Osteoblast (primary cell): ENCODE data around the gene RAB11B. TPM values are rescaled to one million over a fixed set of nuclear protein-coding genes. Genes with fewer than 3 reads are reported as not detected.

Source experiments
- DNase-seq: peaks from one replicate; pipeline ENCODE4 v3.0.0; 2011; ENCODE audit warnings: low spot score, mixed read lengths; ENCODE audit not compliant: insufficient read length; ENCODE audit errors: missing footprints
- H2AFZ ChIP-seq: 2 replicates; pipeline ENCODE4 v1.6.0; 2011; ENCODE audit warnings: mild to moderate bottlenecking, low read length
- H3K27ac ChIP-seq: 2 replicates; pipeline ENCODE4 v1.5.1; 2011; ENCODE audit warnings: mild to moderate bottlenecking, low read depth, low read length, moderate library complexity
- H3K27me3 ChIP-seq: 2 replicates; pipeline ENCODE4 v1.6.0; 2012; ENCODE audit warnings: mild to moderate bottlenecking, control low read depth, inconsistent platforms, low read length, moderate library complexity; ENCODE audit not compliant: insufficient read depth
- H3K36me3 ChIP-seq: 2 replicates; pipeline ENCODE4 v1.5.1; 2011; ENCODE audit warnings: mild to moderate bottlenecking, low read length, control low read depth, moderate library complexity; ENCODE audit not compliant: insufficient read depth
- H3K4me1 ChIP-seq: 2 replicates; pipeline ENCODE4 v1.5.1; 2011; ENCODE audit warnings: mild to moderate bottlenecking, low read length, control low read depth, moderate library complexity; ENCODE audit not compliant: insufficient read depth
- H3K4me2 ChIP-seq: 2 replicates; pipeline ENCODE4 v1.6.0; 2011; ENCODE audit warnings: mild to moderate bottlenecking, low read length; ENCODE audit not compliant: insufficient read depth
- H3K4me3 ChIP-seq: fragments of 200-600 bp; sonication (generic); 3 replicates; pipeline ENCODE4 v1.5.1; 2012; ENCODE audit warnings: mild to moderate bottlenecking, low read length, inconsistent platforms; ENCODE audit not compliant: insufficient read depth
- H3K79me2 ChIP-seq: 2 replicates; pipeline ENCODE4 v1.6.0; 2012; ENCODE audit warnings: mild to moderate bottlenecking, low read length, control low read depth, inconsistent platforms; ENCODE audit not compliant: insufficient read depth
- H3K9me3 ChIP-seq: 2 replicates; pipeline ENCODE4 v1.5.1; 2011; ENCODE audit warnings: low read depth, low read length, control low read depth
- H4K20me1 ChIP-seq: 2 replicates; pipeline ENCODE4 v1.6.0; 2012; ENCODE audit warnings: mild to moderate bottlenecking, low read length, control low read depth; ENCODE audit not compliant: insufficient read depth
- total RNA-seq: library from RNA; depleted of rRNA; stranded (reverse); fragments of >200 nt; gene quantifications from 2 replicates; pipeline ENCODE4 v1.2.3, GENCODE V29; 2012
- TF ChIP-seq, protein P1 (sequence below): IDR thresholded peaks from 2 replicates; pipeline ENCODE4 v1.5.1; 2011; ENCODE audit warnings: mild to moderate bottlenecking, low read depth, low read length, moderate library complexity; ENCODE audit errors: extremely low read depth

The RAB11B gene
- total RNA-seq, 1 donor = 24.2 TPM

DNA sequence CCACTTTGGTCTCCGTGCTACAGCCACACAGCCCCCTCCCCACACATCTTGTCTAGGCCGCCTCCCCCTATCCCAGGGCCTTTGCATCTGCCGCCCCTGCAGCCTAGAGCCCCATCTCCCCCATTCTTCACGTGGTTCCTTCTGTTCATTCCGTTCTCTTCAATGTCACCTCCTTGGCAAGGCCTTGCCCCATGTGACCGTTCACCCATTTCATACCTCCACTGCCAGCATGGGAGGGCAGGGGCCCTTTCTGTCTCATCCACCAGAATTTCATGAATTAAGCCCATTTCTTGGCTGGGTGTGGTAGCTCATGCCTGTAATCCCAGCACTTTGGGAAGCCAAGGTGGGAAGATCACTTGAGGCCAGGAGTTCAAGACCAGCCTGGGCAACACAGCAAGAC is 38.9 kb downstream of the RAB11B start:
- TF ChIP-seq, protein P1, sequence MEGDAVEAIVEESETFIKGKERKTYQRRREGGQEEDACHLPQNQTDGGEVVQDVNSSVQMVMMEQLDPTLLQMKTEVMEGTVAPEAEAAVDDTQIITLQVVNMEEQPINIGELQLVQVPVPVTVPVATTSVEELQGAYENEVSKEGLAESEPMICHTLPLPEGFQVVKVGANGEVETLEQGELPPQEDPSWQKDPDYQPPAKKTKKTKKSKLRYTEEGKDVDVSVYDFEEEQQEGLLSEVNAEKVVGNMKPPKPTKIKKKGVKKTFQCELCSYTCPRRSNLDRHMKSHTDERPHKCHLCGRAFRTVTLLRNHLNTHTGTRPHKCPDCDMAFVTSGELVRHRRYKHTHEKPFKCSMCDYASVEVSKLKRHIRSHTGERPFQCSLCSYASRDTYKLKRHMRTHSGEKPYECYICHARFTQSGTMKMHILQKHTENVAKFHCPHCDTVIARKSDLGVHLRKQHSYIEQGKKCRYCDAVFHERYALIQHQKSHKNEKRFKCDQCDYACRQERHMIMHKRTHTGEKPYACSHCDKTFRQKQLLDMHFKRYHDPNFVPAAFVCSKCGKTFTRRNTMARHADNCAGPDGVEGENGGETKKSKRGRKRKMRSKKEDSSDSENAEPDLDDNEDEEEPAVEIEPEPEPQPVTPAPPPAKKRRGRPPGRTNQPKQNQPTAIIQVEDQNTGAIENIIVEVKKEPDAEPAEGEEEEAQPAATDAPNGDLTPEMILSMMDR = no peak

DNA sequence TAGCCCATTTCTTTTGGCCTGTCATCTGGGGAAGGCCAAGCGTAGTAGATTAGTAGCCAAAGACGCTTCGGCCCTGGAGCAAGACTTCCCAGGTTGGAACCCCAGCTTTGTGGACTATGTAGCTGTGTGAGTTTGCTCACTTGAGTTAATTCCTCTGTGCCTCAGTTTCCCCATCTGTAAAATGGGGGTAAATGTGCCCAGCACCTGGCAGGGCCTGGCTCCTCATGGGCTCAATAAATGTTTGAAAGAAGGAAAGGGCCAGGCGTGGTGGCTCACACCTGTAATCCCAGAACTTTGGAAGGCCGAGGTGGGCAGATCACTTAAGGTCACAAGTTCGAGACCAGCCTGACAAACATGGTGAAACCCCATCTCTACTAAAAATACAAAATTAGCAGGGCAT is 39.7 kb downstream of the RAB11B start:
- Histone ChIP-seq H3K27ac (no peak overlapping the region), H3K4me1 (no peaks in the 10 kb centered on the region), H2AFZ (no peak overlapping the region), H3K4me3 (no peak overlapping the region), H4K20me1 (no peaks in the 10 kb centered on the region), H3K79me2 (no peaks in the 10 kb centered on the region), H3K36me3 (no peaks in the 10 kb centered on the region), H3K9me3 (no peaks in the 10 kb centered on the region), H3K4me2 (no peak overlapping the region), H3K27me3 (no peaks in the 10 kb centered on the region)
- no peak for DNase-seq
- TF ChIP-seq, protein P1 = no peak

More for the DNA sequence above, 38.9 kb downstream of the RAB11B start:
- H3K4me1 ChIP-seq = peaks cover 2% of the 10 kb centered on the region
- H3K27me3 ChIP-seq = no peaks in the 10 kb centered on the region
- H3K27ac ChIP-seq = no peak overlapping the region
- H3K4me3 ChIP-seq = no peak overlapping the region
- H3K79me2 ChIP-seq = no peaks in the 10 kb centered on the region
- no peak for DNase-seq
- H3K9me3 ChIP-seq = no peaks in the 10 kb centered on the region
- H2AFZ ChIP-seq = no peak overlapping the region
- no peaks in the 10 kb centered on the region for H4K20me1 ChIP-seq
- H3K36me3 ChIP-seq = no peaks in the 10 kb centered on the region
- no peak overlapping the region for H3K4me2 ChIP-seq

DNA sequence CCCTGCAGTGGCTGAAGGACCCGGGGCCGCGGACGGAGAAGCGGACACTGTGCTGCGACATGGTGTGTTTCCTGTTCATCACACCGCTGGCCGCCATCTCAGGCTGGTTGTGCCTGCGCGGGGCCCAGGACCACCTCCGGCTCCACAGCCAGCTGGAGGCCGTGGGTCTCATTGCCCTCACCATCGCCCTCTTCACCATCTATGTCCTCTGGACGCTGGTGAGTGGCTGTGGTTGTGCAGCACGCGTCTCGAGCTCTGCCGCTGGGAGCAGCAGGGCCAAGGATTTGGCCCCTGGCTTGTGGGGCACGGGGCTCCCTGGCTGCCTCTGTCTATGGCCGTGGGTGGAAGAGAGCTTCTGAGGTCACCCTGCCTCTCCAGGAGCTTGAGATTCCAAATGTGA is 40.5 kb downstream of the RAB11B start:
- no peaks in the 10 kb centered on the region for H3K27me3 ChIP-seq
- no peaks in the 10 kb centered on the region for H3K9me3 ChIP-seq
- no peaks in the 10 kb centered on the region for H4K20me1 ChIP-seq
- H3K4me1 ChIP-seq = no peaks in the 10 kb centered on the region
- H3K4me3 ChIP-seq = no peak overlapping the region
- TF ChIP-seq, protein P1 = no peak
- H3K36me3 ChIP-seq = no peaks in the 10 kb centered on the region
- no peaks in the 10 kb centered on the region for H3K79me2 ChIP-seq
- no peak overlapping the region for H3K4me2 ChIP-seq
- no peak overlapping the region for H2AFZ ChIP-seq
- no peak overlapping the region for H3K27ac ChIP-seq
- no peak for DNase-seq

DNA sequence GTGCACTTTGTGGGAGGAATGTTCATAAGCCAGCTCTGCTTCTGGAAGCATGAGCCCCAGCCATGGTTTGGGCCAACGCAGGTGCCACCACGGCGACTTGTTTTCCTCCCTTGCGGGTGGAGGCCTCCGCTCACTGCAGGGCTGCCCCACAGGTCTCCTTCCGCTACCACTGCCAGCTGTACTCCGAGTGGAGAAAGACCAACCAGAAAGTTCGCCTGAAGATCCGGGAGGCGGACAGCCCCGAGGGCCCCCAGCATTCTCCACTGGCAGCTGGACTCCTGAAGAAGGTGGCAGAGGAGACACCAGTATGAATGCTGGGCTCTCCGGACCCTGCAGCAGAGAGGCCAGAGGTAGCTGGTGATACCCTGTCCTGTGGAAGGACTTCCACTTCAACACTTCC is 48.1 kb downstream of the RAB11B start:
- no peak overlapping the region for H3K27ac ChIP-seq
- no peak overlapping the region for H2AFZ ChIP-seq
- no peaks in the 10 kb centered on the region for H3K36me3 ChIP-seq
- H3K27me3 ChIP-seq = no peaks in the 10 kb centered on the region
- H4K20me1 ChIP-seq = no peaks in the 10 kb centered on the region
- no peaks in the 10 kb centered on the region for H3K79me2 ChIP-seq
- H3K4me1 ChIP-seq = no peaks in the 10 kb centered on the region
- TF ChIP-seq, protein P1 = no peak
- peak; percentile 30 for DNase-seq
- H3K9me3 ChIP-seq = no peaks in the 10 kb centered on the region
- H3K4me2 ChIP-seq = no peak overlapping the region
- H3K4me3 ChIP-seq = no peak overlapping the region
